ENCODE data around the gene RCAN2. TPM values are rescaled to one million over a fixed set of nuclear protein-coding genes. Genes with fewer than 3 reads are reported as not detected.

Gene RCAN2
- total and polyA plus RNA-seq, 8 donors = 1.7 to 19.0 (median 3.4) TPM

DNA sequence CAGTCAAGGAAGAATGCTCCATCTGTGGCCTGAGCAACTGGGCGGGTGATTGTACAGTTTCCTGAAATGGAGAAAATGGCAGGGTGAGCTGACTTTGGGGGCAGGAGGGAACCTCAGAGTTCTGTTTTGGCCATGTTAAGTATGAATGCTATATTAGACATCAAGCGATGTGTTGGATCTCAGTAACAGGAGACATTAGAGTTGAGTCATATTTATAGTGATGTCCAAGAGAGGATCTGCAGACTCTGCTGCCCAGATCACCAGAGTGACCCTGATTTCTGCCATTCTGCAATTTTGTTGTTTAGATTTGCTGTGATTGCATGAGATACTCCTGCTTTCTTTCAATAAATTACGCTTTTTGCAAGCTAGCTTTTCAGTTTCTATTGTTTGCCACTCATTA, 189.1 kb downstream of the RCAN2 start:
- FAIRE-seq = no peak

DNA sequence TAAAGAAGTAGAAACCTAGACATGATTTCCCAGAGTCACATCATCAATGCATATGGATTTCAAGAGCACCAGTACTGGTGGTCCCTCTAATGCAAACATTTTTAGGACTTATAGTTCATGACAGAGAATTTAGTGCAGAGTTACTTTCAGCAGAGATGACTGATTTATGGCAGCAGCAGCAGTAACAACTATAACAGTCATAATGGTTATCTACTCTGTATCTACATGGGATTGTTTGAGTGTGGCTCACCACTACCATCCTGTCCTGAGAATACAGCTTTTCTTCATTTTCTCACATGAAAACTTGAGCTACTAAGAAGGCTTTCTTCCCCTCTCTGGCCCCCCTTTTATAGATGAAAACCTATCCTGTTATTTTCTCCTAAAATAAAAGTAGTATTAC, 192.0 kb downstream of the RCAN2 start:
- Histone ChIP-seq H3K4me3 (no peak overlapping the region), H3K4me1 (no peaks in the 10 kb centered on the region), H3K9me3 (no peaks in the 10 kb centered on the region), H3K27me3 (no peaks in the 10 kb centered on the region), H3K27ac (no peak overlapping the region), H3K36me3 (no peaks in the 10 kb centered on the region)
- no peak for DNase-seq
- intact Hi-C loops (cut with DNase I) = no loop called here
- ATAC-seq = no peak
- no peak for FAIRE-seq
- TF ChIP-seq CTCF (IDR thresholded peaks at IDR 0.05) = no peak

More for the DNA sequence above, 189.1 kb downstream of the RCAN2 start:
- TF ChIP-seq CTCF (IDR thresholded peaks at IDR 0.05) = no peak
- intact Hi-C loops (cut with DNase I) = no loop called here
- WGBS, 2 donors = 94 to 99% methylated on average over 3 of the region's 3 CpGs
- Histone ChIP-seq H3K27me3 (no peaks in the 10 kb centered on the region), H3K36me3 (no peaks in the 10 kb centered on the region), H3K4me3 (no peak overlapping the region), H3K4me1 (no peaks in the 10 kb centered on the region), H3K9me3 (no peaks in the 10 kb centered on the region), H3K27ac (no peak overlapping the region)
- DNase-seq (no peak), ATAC-seq (no peak)

DNA sequence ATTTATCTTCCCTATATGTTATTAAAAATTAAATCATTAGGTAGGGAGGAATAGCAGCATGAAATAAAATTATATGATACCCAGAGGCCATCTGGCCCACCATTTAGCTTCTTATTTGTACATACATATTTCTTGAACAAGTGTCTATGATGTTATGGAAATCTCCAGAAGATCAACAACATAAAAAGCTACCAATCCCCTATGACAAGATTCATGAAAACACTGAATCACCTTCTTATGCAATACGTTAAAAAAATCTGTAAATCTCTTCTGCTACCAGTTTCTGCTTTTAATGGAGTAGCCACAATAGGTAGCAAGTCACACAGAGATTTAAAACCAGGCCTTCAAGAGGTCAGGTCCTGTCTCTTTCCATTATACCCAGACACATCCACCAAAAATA, 194.7 kb downstream of the RCAN2 start:
- Histone ChIP-seq H3K36me3 (no peaks in the 10 kb centered on the region), H3K4me1 (peaks cover 0 to 2% (median 0%) of the 10 kb centered on the region in 3 donors), H3K4me3 (no peak overlapping the region), H3K9me3 (no peaks in the 10 kb centered on the region), H3K27ac (no peak overlapping the region), H3K27me3 (no peaks in the 10 kb centered on the region)
- WGBS, 2 donors = 0 to 31% methylated on average over 1 of the region's 1 CpG
- FAIRE-seq = no peak
- ATAC-seq = no peak
- no peak for DNase-seq
- intact Hi-C loops (cut with DNase I) = no loop called here
- no peak for TF ChIP-seq CTCF (IDR thresholded peaks at IDR 0.05)

DNA sequence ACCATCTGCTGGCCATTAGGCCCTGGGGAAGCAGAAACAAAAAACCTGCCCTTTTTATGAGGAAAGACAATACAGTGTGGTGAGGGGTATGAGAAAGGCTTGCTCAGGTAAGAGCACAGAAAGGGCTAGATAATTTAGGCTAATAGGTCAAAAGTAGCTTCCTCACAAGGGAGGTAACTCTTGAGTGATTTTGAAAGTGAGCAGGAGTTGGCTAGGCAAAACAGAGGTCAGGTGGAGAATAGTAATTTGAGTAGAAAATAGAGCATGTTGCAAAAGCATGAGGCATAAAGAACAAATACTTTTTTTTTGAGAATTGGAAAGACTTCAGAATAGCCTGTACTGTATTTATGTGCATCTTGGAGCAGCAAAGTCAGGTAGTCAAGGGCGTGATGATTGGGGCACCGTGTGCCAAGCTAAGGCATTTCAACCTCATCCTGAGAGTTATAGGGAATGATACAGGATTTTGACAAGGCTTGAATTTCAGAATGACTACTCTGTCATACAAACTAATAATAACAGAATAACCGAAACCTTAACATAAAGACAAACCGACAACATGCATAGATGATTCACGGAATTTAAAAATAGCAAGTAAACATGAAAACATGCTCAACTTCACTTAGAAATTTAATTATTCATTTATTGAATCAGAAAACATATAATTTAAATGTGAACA, 197.5 kb downstream of the RCAN2 start:
- no peaks in the 10 kb centered on the region for H3K27me3 ChIP-seq
- DNase-seq (no peak), FAIRE-seq (no peak), ATAC-seq (no peak)
- TF ChIP-seq CTCF (IDR thresholded peaks at IDR 0.05) = no peak
- H3K27ac ChIP-seq = no peak overlapping the region
- no peaks in the 10 kb centered on the region for H3K36me3 ChIP-seq
- H3K4me3 ChIP-seq = no peak overlapping the region
- no peaks in the 10 kb centered on the region for H3K9me3 ChIP-seq
- intact Hi-C loops (cut with DNase I) = no loop called here
- H3K4me1 ChIP-seq = peaks cover 0 to 9% (median 0%) of the 10 kb centered on the region in 3 donors
- WGBS, 2 donors = 96 to 99% methylated on average over 5 of the region's 5 CpGs

DNA sequence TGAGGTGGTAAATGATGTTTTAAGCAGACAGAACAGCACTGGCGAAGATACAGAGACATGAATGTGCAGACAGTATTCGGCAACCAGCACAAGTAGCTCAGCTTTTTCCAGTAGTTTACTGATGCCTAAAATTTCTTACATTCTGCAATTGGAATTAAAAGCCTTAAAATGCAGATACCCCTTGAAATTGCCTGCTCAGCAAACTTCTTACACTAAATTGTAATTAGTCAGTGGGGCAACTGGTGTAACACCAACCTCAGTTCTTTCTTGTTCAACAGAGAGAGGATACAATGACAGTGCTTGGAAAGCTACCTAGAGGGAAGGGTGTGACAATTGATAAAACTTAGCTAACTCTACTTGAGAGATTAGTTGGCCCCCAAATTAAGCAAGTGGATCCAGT, 199.4 kb downstream of the RCAN2 start:
- Histone ChIP-seq H3K4me3 (no peak overlapping the region), H3K9me3 (no peaks in the 10 kb centered on the region), H3K36me3 (no peaks in the 10 kb centered on the region), H3K27ac (no peak overlapping the region), H3K4me1 (peaks cover 0 to 9% (median 0%) of the 10 kb centered on the region in 3 donors), H3K27me3 (no peaks in the 10 kb centered on the region)
- DNase-seq = no peak
- ATAC-seq = no peak
- intact Hi-C loops (cut with DNase I) = no loop called here
- WGBS, 2 donors = 93 to 95% methylated on average over 2 of the region's 2 CpGs
- FAIRE-seq = no peak
- TF ChIP-seq CTCF (IDR thresholded peaks at IDR 0.05) = no peak

Measured in pancreas (tissue), 10 donors.